Activated CD4-positive, alpha-beta memory T cell treated with anti-CD3 and anti-CD28 coated beads for 36 hours (primary cell): Measurements from ENCODE around the gene CBLC. TPM values are rescaled to one million over a fixed set of nuclear protein-coding genes. Genes with fewer than 3 reads are reported as not detected.
A peak's percentile ranks its signal among the peaks of the same experiment; 100 is the strongest.

ENCODE experiments used
- CTCF ChIA-PET: fragments of 350-600 bp; sonication (Branson Sonifier 250); formaldehyde crosslinking; loops from one replicate; lab custom pipeline; 2021; ENCODE audit warnings: antibody characterized with exemption, inconsistent platforms; lab: Charles Lee
- POLR2A ChIA-PET: fragments of 350-600 bp; sonication (Branson Sonifier 250); formaldehyde crosslinking; loops from one replicate; lab custom pipeline; 2021; ENCODE audit warnings: antibody characterized with exemption; lab: Charles Lee
- DNase-seq: peaks from one replicate; pipeline ENCODE4 v3.0.0-alpha.2; 2020
- H3K27ac Mint-ChIP-seq: one replicate; pipeline ENCODE4 v1.8.0; 2021; ENCODE audit warnings: mixed read lengths
- H3K27me3 Mint-ChIP-seq: one replicate; pipeline ENCODE4 v1.8.0; 2021; ENCODE audit warnings: mixed read lengths
- H3K36me3 Mint-ChIP-seq: one replicate; pipeline ENCODE4 v1.8.0; 2021; ENCODE audit warnings: mixed read lengths
- H3K4me1 Mint-ChIP-seq: one replicate; pipeline ENCODE4 v1.8.0; 2021; ENCODE audit warnings: low read depth, mixed read lengths
- H3K4me3 Mint-ChIP-seq: one replicate; pipeline ENCODE4 v1.8.0; 2021; ENCODE audit warnings: mild to moderate bottlenecking, mixed read lengths
- H3K9me3 Mint-ChIP-seq: one replicate; pipeline ENCODE4 v1.8.0; 2021; ENCODE audit warnings: mixed read lengths
- intact Hi-C: fragments of 100-400 bp; cut with micrococcal nuclease; formaldehyde crosslinking; loops from one replicate; pipeline ENCODE4 v1.15.1; 2023
- total RNA-seq, 2 experiments: library from RNA; stranded (reverse); gene quantifications; one replicate each; pipeline ENCODE4 v1.2.3, GENCODE V29; 2021

The CBLC gene
- total RNA-seq, 2 experiments from 2014 or later: not detected

- CTCF ChIA-PET: interaction anchor here (1.2 kb wide), 1 partner anchor 23 kb away, joined by 3 read pairs; no protein-coding TSS in a partner anchor
- peaks cover 29% of the 10 kb centered on the region for H3K36me3 Mint-ChIP-seq
- peak; percentile 96 for DNase-seq
- peak overlapping the region; percentile 97 for H3K27ac Mint-ChIP-seq
- H3K9me3 Mint-ChIP-seq: no peaks in the 10 kb centered on the region
- H3K4me3 Mint-ChIP-seq: peak overlapping the region; percentile 84
- intact Hi-C loops: loop anchor here (1.0 to 10.0 kb wide), 4 partner anchors 14 to 992 kb away; partner anchors contain the start of genes RELB and SMG9
- POLR2A ChIA-PET: no interaction called here
- H3K27me3 Mint-ChIP-seq: no peaks in the 10 kb centered on the region
- peaks cover 46% of the 10 kb centered on the region for H3K4me1 Mint-ChIP-seq
Observed at GRCh38 chr19:44746946-44747738, 30.5 kb upstream of the CBLC start.

GRCh38 chr19:44747739-44748425 is 29.8 kb upstream of the CBLC start:
- H3K27ac Mint-ChIP-seq: peak overlapping the region; percentile 97
- ChIA-PET CTCF (no interaction called here), POLR2A (no interaction called here)
- peak; percentile 60 for DNase-seq
- H3K4me3 Mint-ChIP-seq: peak overlapping the region; percentile 84
- H3K27me3 Mint-ChIP-seq: no peaks in the 10 kb centered on the region
- no peaks in the 10 kb centered on the region for H3K9me3 Mint-ChIP-seq
- H3K36me3 Mint-ChIP-seq: peaks cover 37% of the 10 kb centered on the region
- H3K4me1 Mint-ChIP-seq: peaks cover 47% of the 10 kb centered on the region
- intact Hi-C loops: loop anchor here (1.0 to 10.0 kb wide), 4 partner anchors 13 to 993 kb away; partner anchors contain the start of genes RELB and SMG9

- Mint-ChIP-seq H3K9me3 (no peaks in the 10 kb centered on the region), H3K4me1 (peaks cover 47% of the 10 kb centered on the region), H3K4me3 (peak within 1 kb of the TSS; percentile 93), H3K36me3 (peaks cover 42% of the 10 kb centered on the region), H3K27ac (peak within 1 kb of the TSS; percentile 99), H3K27me3 (no peaks in the 10 kb centered on the region)
- CTCF ChIA-PET: interaction anchor here (0.6 to 1.8 kb wide), 3 partner anchors 22 to 57 kb away, joined by 4 to 8 read pairs (median 4); no protein-coding TSS in a partner anchor
- intact Hi-C loops: loop anchor here (5.0 to 10.0 kb wide), 2 partner anchors 254 to 994 kb away; partner anchors contain the start of genes RELB and SMG9
- DNase-seq: peak; percentile 88
- POLR2A ChIA-PET: interaction anchor here (1.4 kb wide), 1 partner anchor 20 kb away, joined by 3 read pairs; no protein-coding TSS in a partner anchor
Observed at GRCh38 chr19:44748426-44749254, 29.1 kb upstream of the CBLC start, which contains the start of gene BCL3. Gene BCL3 (plus strand): TSS chr19:44748708. CDS start chr19:44748791, 83 bp downstream.

GRCh38 chr19:44749292-44749691 is 28.4 kb upstream of the CBLC start:
- H3K36me3 Mint-ChIP-seq: peaks cover 48% of the 10 kb centered on the region
- intact Hi-C loops: loop anchor here (5.0 to 10.0 kb wide), 2 partner anchors 253 to 994 kb away; partner anchors contain the start of genes RELB and SMG9

GRCh38 chr19:44749994-44750393 is 27.7 kb upstream of the CBLC start:
- POLR2A ChIA-PET: interaction anchor here (1.4 kb wide), 1 partner anchor 22 kb away, joined by 3 read pairs; no protein-coding TSS in a partner anchor
- H3K36me3 Mint-ChIP-seq: peaks cover 54% of the 10 kb centered on the region

More at GRCh38 chr19:44749292-44749691, 28.4 kb upstream of the CBLC start:
- H3K4me3 Mint-ChIP-seq: peak overlapping the region; percentile 93
- H3K4me1 Mint-ChIP-seq: peaks cover 47% of the 10 kb centered on the region
- ChIA-PET POLR2A (interaction anchor here (1.4 kb wide), 1 partner anchor 21 kb away, joined by 3 read pairs; no protein-coding TSS in a partner anchor), CTCF (interaction anchor here (0.6 to 1.8 kb wide), 3 partner anchors 22 to 58 kb away, joined by 4 to 8 read pairs (median 4); no protein-coding TSS in a partner anchor)
- H3K27ac Mint-ChIP-seq: peak overlapping the region; percentile 99
- H3K27me3 Mint-ChIP-seq: no peaks in the 10 kb centered on the region
- DNase-seq: no peak
- H3K9me3 Mint-ChIP-seq: no peaks in the 10 kb centered on the region

GRCh38 chr19:44752123-44752815 is 25.4 kb upstream of the CBLC start:
- Mint-ChIP-seq H3K9me3 (no peaks in the 10 kb centered on the region), H3K36me3 (peaks cover 70% of the 10 kb centered on the region), H3K27ac (peak overlapping the region; percentile 99), H3K27me3 (no peaks in the 10 kb centered on the region), H3K4me1 (peaks cover 47% of the 10 kb centered on the region), H3K4me3 (peak overlapping the region; percentile 93)
- intact Hi-C loops: loop anchor here (2.0 to 5.0 kb wide), 3 partner anchors 59 to 425 kb away; partner anchors contain the start of genes BLOC1S3, TOMM40 and TRAPPC6A
- DNase-seq: peak; percentile 27
- CTCF ChIA-PET: interaction anchor here (0.7 to 5.3 kb wide), 6 partner anchors 18 to 63 kb away, joined by 3 to 50 read pairs (median 5); no protein-coding TSS in a partner anchor
- POLR2A ChIA-PET: interaction anchor here (1.2 to 2.1 kb wide), 4 partner anchors 11 to 28 kb away, joined by 4 to 19 read pairs (median 12); no protein-coding TSS in a partner anchor

More at GRCh38 chr19:44749994-44750393, 27.7 kb upstream of the CBLC start:
- peaks cover 51% of the 10 kb centered on the region for H3K4me1 Mint-ChIP-seq
- CTCF ChIA-PET: interaction anchor here (0.6 to 1.8 kb wide), 3 partner anchors 21 to 179 kb away, joined by 3 to 8 read pairs (median 5); no protein-coding TSS in a partner anchor
- H3K27ac Mint-ChIP-seq: peak overlapping the region; percentile 99
- H3K4me3 Mint-ChIP-seq: peak overlapping the region; percentile 93
- DNase-seq: no peak
- no peaks in the 10 kb centered on the region for H3K27me3 Mint-ChIP-seq
- intact Hi-C loops: loop anchor here (5.0 to 10.0 kb wide), 3 partner anchors 252 to 995 kb away; partner anchors contain the start of genes BLOC1S3, RELB, SMG9 and TRAPPC6A
- H3K9me3 Mint-ChIP-seq: no peaks in the 10 kb centered on the region

GRCh38 chr19:44752816-44753625 is 24.7 kb upstream of the CBLC start:
- intact Hi-C loops: loop anchor here (1.0 to 5.0 kb wide), 4 partner anchors 17 to 424 kb away; partner anchors contain the start of genes BLOC1S3, TOMM40 and TRAPPC6A
- Mint-ChIP-seq H3K4me3 (peak overlapping the region; percentile 93), H3K9me3 (no peaks in the 10 kb centered on the region), H3K36me3 (peaks cover 77% of the 10 kb centered on the region), H3K27me3 (no peaks in the 10 kb centered on the region), H3K4me1 (peaks cover 52% of the 10 kb centered on the region), H3K27ac (peak overlapping the region; percentile 99)
- DNase-seq: peak; percentile 99
- POLR2A ChIA-PET: interaction anchor here (0.6 to 2.1 kb wide), 6 partner anchors 12 to 1133 kb away, joined by 3 to 19 read pairs (median 6); partner anchors contain the start of gene IRF2BP1
- CTCF ChIA-PET: interaction anchor here (0.7 to 5.3 kb wide), 5 partner anchors 18 to 63 kb away, joined by 3 to 50 read pairs (median 5); no protein-coding TSS in a partner anchor

GRCh38 chr19:44753626-44753931 is 24.1 kb upstream of the CBLC start:
- ChIA-PET CTCF (interaction anchor here (2.1 to 5.3 kb wide), 3 partner anchors 17 to 61 kb away, joined by 5 to 50 read pairs (median 43); no protein-coding TSS in a partner anchor), POLR2A (interaction anchor here (1.4 to 2.1 kb wide), 4 partner anchors 12 to 30 kb away, joined by 3 to 19 read pairs (median 12); no protein-coding TSS in a partner anchor)
- H3K4me3 Mint-ChIP-seq: peak overlapping the region; percentile 93
- H3K27ac Mint-ChIP-seq: peak overlapping the region; percentile 99
- intact Hi-C loops: loop anchor here (1.0 to 5.0 kb wide), 4 partner anchors 17 to 424 kb away; partner anchors contain the start of genes BLOC1S3, TOMM40 and TRAPPC6A
- peaks cover 55% of the 10 kb centered on the region for H3K4me1 Mint-ChIP-seq
- H3K27me3 Mint-ChIP-seq: no peaks in the 10 kb centered on the region
- DNase-seq: no peak
- H3K36me3 Mint-ChIP-seq: peaks cover 81% of the 10 kb centered on the region
- H3K9me3 Mint-ChIP-seq: no peaks in the 10 kb centered on the region
